Lower leg skin (tissue), 4 donors: Measurements from ENCODE around the gene JOSD1. TPM values are rescaled to one million over a fixed set of nuclear protein-coding genes. Genes with fewer than 3 reads are reported as not detected.

Experiments
- DNase-seq, 2 donors: peaks; one replicate each; pipeline ENCODE4 v3.0.0-alpha.2; 2019; ENCODE audit warnings: low spot score in 2 of 2
- H3K4me3 ChIP-seq: fragments of 200-600 bp; sonication (generic); 2 replicates; pipeline ENCODE4 v1.5.1; 2017; ENCODE audit warnings: mild to moderate bottlenecking, low read depth; ENCODE audit not compliant: poor library complexity, severe bottlenecking
- POLR2A ChIP-seq, 2 donors: fragments of 450-650 bp; IDR thresholded peaks; one replicate each; pipeline ENCODE4 v1.6.1; 2016 to 2017; ENCODE audit warnings: antibody characterized with exemption in 2 of 2, mild to moderate bottlenecking in 1 of 2, moderate library complexity in 1 of 2
- WGBS, 2 donors: methylation state at CpG; one replicate each; pipeline ENCODE4 v1.1.5; 2018; 5-methylcytosine and 5-hydroxymethylcytosine counted together
- intact Hi-C: fragments of 100-400 bp; cut with DNase I; formaldehyde crosslinking; loops from one replicate; pipeline ENCODE4 v1.15.0; 2023; ENCODE audit warnings: low total_unique reads
- total RNA-seq, 4 donors: library from RNA; depleted of rRNA; stranded (reverse); fragments of >200 nt; gene quantifications; one replicate each; pipeline ENCODE4 v1.1.0, GENCODE V29; 2016
- TF ChIP-seq, protein P1 (sequence below), 3 donors: fragments of 450-650 bp; IDR thresholded peaks; one replicate each; pipeline ENCODE4 v1.5.1; 2016; ENCODE audit warnings: antibody characterized with exemption in 3 of 3, mild to moderate bottlenecking in 3 of 3, moderate library complexity in 2 of 3

The JOSD1 gene
- total RNA-seq, 4 donors from 2014 or later: 52.0 to 90.6 (median 68.0) TPM

GRCh38 chr22:38710351-38710750 is 9.6 kb upstream of the JOSD1 start:
- DNase-seq: no peak
- TF ChIP-seq, protein P1, sequence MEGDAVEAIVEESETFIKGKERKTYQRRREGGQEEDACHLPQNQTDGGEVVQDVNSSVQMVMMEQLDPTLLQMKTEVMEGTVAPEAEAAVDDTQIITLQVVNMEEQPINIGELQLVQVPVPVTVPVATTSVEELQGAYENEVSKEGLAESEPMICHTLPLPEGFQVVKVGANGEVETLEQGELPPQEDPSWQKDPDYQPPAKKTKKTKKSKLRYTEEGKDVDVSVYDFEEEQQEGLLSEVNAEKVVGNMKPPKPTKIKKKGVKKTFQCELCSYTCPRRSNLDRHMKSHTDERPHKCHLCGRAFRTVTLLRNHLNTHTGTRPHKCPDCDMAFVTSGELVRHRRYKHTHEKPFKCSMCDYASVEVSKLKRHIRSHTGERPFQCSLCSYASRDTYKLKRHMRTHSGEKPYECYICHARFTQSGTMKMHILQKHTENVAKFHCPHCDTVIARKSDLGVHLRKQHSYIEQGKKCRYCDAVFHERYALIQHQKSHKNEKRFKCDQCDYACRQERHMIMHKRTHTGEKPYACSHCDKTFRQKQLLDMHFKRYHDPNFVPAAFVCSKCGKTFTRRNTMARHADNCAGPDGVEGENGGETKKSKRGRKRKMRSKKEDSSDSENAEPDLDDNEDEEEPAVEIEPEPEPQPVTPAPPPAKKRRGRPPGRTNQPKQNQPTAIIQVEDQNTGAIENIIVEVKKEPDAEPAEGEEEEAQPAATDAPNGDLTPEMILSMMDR (IDR thresholded peaks at IDR 0.05): no peak
- 93 to 96% methylated on average over 3 of the region's 3 CpGs for WGBS, 2 donors
- H3K4me3 ChIP-seq: no peak overlapping the region
- intact Hi-C loops: no loop called here

DNA sequence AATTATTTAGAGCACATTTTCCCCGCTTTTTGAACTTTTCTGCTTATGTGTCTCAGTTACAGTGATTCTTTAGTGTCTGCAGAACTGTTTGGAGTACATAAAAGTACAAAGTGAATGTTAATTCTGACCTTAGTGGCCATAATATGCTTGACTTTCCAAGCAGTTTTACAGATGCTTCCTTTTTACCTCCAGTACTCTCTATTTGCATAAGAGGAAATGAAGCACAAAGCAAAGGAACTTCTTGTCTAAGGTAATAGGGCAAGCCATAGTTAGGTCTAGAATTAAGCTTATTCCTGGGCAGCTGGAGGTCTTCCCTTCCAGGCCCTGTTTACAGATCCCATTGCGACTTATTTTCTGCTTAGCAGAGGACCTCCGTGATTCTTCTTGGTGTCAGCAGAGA is 8.6 kb upstream of the JOSD1 start:
- DNase-seq: no peak
- intact Hi-C loops: no loop called here
- no peak overlapping the region for H3K4me3 ChIP-seq
- WGBS, 2 donors: 86 to 91% methylated on average over 3 of the region's 3 CpGs
- no peak for TF ChIP-seq POLR2A (IDR thresholded peaks at IDR 0.05)
- TF ChIP-seq, protein P1 (IDR thresholded peaks at IDR 0.05): no peak

- H3K4me3 ChIP-seq: no peak overlapping the region
- no peak for DNase-seq
- intact Hi-C loops: no loop called here
- no peak for TF ChIP-seq POLR2A (IDR thresholded peaks at IDR 0.05)
- TF ChIP-seq, protein P1 (IDR thresholded peaks at IDR 0.05): no peak
- 83 to 87% methylated on average over 3 of the region's 3 CpGs for WGBS, 2 donors
Measured at GRCh38 chr22:38707984-38708383, 7.2 kb upstream of the JOSD1 start.

GRCh38 chr22:38707346-38707745 is 6.6 kb upstream of the JOSD1 start:
- TF ChIP-seq POLR2A (IDR thresholded peaks at IDR 0.05): no peak
- TF ChIP-seq, protein P1 (IDR thresholded peaks at IDR 0.05): no peak
- no peak overlapping the region for H3K4me3 ChIP-seq
- DNase-seq: no peak
- 24 to 40% methylated on average over 2 of the region's 2 CpGs for WGBS, 2 donors
- intact Hi-C loops: no loop called here

- intact Hi-C loops: no loop called here
- TF ChIP-seq, protein P1 (IDR thresholded peaks at IDR 0.05): no peak
- TF ChIP-seq POLR2A (IDR thresholded peaks at IDR 0.05): no peak
- WGBS, 2 donors: 2% methylated on average over 4 of the region's 4 CpGs
- peak overlapping the region; percentile 85 for H3K4me3 ChIP-seq
- DNase-seq: no peak
Measured at GRCh38 chr22:38706901-38707195, 6.1 kb upstream of the JOSD1 start.

DNA sequence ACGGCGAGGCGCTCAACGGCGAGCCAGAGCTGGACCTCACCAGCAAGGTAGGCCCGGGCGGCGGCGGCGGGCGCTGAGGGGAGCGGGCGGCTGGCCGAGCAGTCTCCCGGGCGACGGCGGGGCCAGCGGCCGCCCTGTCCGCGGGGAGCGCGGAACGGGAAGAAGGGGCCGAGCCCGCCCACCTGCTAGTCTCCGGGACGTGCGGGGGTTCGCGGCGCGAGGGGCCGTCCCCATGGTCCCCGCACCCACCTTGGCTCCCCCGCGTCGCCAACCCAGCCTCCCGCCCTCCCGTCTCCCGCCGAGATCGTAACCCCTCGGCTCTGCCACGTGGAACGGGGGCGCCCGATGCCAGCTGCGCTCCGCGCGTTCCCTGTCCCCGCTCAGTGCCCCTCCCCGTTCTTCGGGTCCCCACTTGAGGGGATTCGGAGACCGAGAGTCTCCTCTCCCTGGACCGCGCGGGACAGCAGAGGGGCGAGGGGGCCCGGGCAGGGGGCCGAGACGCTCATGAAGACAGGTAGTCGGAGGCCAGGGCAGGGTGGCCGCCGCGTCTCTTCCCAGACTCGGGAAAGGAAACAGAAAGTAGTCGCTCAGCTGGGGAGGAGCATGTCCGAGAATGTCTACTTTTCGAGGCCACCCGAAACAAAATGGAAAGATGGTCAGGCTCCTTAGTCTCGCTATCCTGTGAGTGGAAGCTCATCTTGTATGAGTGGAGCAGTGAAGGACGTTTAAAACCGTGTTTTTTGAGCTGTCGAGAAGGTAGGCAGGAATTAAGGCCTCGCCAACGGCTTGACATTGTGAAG is 5.6 kb upstream of the JOSD1 start:
- DNase-seq: peak; percentile 32 to 91
- 0% methylated on average over 23 to 43 of the region's 80 CpGs for WGBS, 2 donors
- H3K4me3 ChIP-seq: peak overlapping the region; percentile 85
- TF ChIP-seq, protein P1 (IDR thresholded peaks at IDR 0.05): no peak
- no peak for TF ChIP-seq POLR2A (IDR thresholded peaks at IDR 0.05)
- intact Hi-C loops: no loop called here
